A673 (cell line): ENCODE results near the gene ADGRD1. TPM values are rescaled to one million over a fixed set of nuclear protein-coding genes. Genes with fewer than 3 reads are reported as not detected.

Source experiments
- BruUV-seq: library from RNA; stranded (reverse); fragments of 400-500 nt; replicated peaks from 2 replicates; lab custom pipeline; 2021; lab: Mats Ljungman, UMichigan
- CTCF ChIA-PET: fragments of 300-600 bp; sonication (Branson Sonifier 250); formaldehyde crosslinking; loops from one replicate; lab custom pipeline; 2022; ENCODE audit warnings: antibody characterized with exemption; lab: Charles Lee
- POLR2A ChIA-PET: fragments of 300-600 bp; sonication (Branson Sonifier 250); formaldehyde crosslinking; loops from one replicate; lab custom pipeline; 2022; ENCODE audit warnings: antibody characterized with exemption; ENCODE audit not compliant: low non-redundant PET; lab: Charles Lee
- DNase-seq: peaks from one replicate; pipeline ENCODE4 v3.0.0-alpha.2; 2015; ENCODE audit warnings: low spot score
- H3K27ac ChIP-seq: fragments of 200-600 bp; sonication (generic); 2 replicates; pipeline ENCODE4 v1.5.1; 2016; ENCODE audit warnings: mixed run types, low read depth, mild to moderate bottlenecking, mixed read lengths, antibody characterized with exemption, low read length; ENCODE audit not compliant: poor library complexity, severe bottlenecking
- H3K27me3 ChIP-seq: fragments of 200-600 bp; sonication (generic); replicated peaks from 2 replicates; pipeline ENCODE4 v1.6.1; 2017; ENCODE audit warnings: mixed run types, low read depth, mild to moderate bottlenecking, mixed read lengths, antibody characterized with exemption, low read length; ENCODE audit not compliant: insufficient read depth, poor library complexity
- H3K36me3 ChIP-seq: fragments of 200-600 bp; sonication (generic); 2 replicates; pipeline ENCODE4 v1.6.1; 2016; ENCODE audit warnings: mixed run types, mild to moderate bottlenecking, mixed read lengths, antibody characterized with exemption, low read length; ENCODE audit not compliant: insufficient read depth, poor library complexity, severe bottlenecking
- H3K4me1 ChIP-seq: fragments of 200-600 bp; sonication (generic); 2 replicates; pipeline ENCODE4 v1.6.1; 2017; ENCODE audit warnings: mixed run types, mild to moderate bottlenecking, mixed read lengths, antibody characterized with exemption, low read length; ENCODE audit not compliant: insufficient read depth, poor library complexity, severe bottlenecking
- H3K4me3 ChIP-seq: fragments of 200-600 bp; sonication (generic); 2 replicates; pipeline ENCODE4 v1.5.1; 2016; ENCODE audit warnings: low read depth, mixed run types, mild to moderate bottlenecking, mixed read lengths, low read length; ENCODE audit not compliant: poor library complexity, severe bottlenecking
- H3K9me3 ChIP-seq: fragments of 200-600 bp; sonication (generic); 2 replicates; pipeline ENCODE4 v1.6.1; 2016; ENCODE audit warnings: mixed run types, low read depth, mild to moderate bottlenecking, mixed read lengths, antibody characterized with exemption, low read length; ENCODE audit not compliant: poor library complexity, severe bottlenecking
- CTCF ChIP-seq: fragments of 300-800, 200-600 bp; sonication (generic); conservative IDR thresholded peaks from 2 replicates; pipeline ENCODE4 v1.5.1; 2017; ENCODE audit warnings: low read depth, mild to moderate bottlenecking, antibody characterized with exemption, low read length, moderate library complexity, mixed read lengths
- EZH2 ChIP-seq: fragments of 200-600 bp; sonication (generic); IDR thresholded peaks from 2 replicates; pipeline ENCODE4 v1.6.1; 2017; ENCODE audit warnings: borderline replicate concordance, low read depth, mild to moderate bottlenecking, mixed read lengths, antibody characterized with exemption, low read length; ENCODE audit not compliant: poor library complexity, severe bottlenecking
- intact Hi-C: fragments of 100-400 bp; cut with micrococcal nuclease; formaldehyde crosslinking; loops from one replicate; pipeline ENCODE4 v1.10.0; 2022; ENCODE audit not compliant: unreplicated experiment
- total RNA-seq: library from RNA; stranded (reverse); gene quantifications from 2 replicates; pipeline ENCODE4 v1.2.3, GENCODE V29; 2021

The ADGRD1 gene
- total RNA-seq, 1 experiment from 2014 or later, result not detected

GRCh38 chr12:131087302-131087818 is 133.7 kb downstream of the ADGRD1 start:
- no peak overlapping the region for H3K27ac ChIP-seq
- no peaks in the 10 kb centered on the region for H3K36me3 ChIP-seq
- peaks cover 3% of the 10 kb centered on the region for H3K27me3 ChIP-seq
- H3K4me1 ChIP-seq, result no peaks in the 10 kb centered on the region
- no peak overlapping the region for H3K4me3 ChIP-seq
- ChIA-PET POLR2A (no interaction called here), CTCF (no interaction called here)
- H3K9me3 ChIP-seq, result no peaks in the 10 kb centered on the region
- intact Hi-C loops, result no loop called here
- TF ChIP-seq CTCF (no peak), EZH2 (no peak)
- no peak for DNase-seq
- no TSS peak for BruUV-seq

DNA sequence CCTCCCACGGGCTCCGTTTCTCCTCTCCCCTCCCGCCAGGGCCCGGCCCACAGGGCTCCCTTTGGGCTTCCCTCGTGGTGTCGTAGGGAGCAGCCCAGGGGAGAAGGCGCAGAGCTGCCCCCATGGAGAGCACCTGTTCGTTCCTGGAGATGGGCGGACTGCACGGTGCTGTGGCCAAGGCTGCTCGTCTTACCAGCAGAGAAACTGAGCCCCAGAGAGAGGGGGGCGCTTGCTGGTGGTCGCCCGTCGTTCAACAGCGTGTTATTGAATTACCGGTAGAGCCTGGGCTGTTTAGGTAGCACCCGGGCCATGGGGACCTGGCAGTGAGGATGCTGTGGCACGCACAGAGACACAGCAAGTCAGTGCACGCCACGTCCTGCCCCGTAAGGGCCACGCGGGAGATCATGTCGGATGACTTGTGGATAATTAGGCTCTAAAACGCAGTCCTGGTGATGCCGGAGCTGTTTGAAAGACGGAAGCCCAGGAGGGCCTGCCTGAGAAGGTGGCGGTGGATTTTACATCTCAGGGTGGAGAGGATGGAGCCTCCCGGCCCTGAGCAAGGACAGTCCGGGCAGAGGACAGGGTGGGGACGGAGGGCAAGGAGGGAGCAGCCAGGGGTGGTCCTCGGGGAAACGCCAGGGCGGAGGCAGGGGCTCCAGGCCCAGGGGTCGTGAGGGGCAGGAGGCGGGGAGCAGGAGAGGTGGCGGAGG is 134.4 kb downstream of the ADGRD1 start:
- no TSS peak for BruUV-seq
- Histone ChIP-seq H3K4me1 (no peaks in the 10 kb centered on the region), H3K27ac (no peak overlapping the region), H3K9me3 (no peaks in the 10 kb centered on the region), H3K27me3 (no peaks in the 10 kb centered on the region), H3K4me3 (no peak overlapping the region), H3K36me3 (no peaks in the 10 kb centered on the region)
- intact Hi-C loops, result no loop called here
- no peak for DNase-seq
- TF ChIP-seq CTCF (no peak), EZH2 (no peak)
- POLR2A ChIA-PET, result no interaction called here
- CTCF ChIA-PET, result no interaction called here

DNA sequence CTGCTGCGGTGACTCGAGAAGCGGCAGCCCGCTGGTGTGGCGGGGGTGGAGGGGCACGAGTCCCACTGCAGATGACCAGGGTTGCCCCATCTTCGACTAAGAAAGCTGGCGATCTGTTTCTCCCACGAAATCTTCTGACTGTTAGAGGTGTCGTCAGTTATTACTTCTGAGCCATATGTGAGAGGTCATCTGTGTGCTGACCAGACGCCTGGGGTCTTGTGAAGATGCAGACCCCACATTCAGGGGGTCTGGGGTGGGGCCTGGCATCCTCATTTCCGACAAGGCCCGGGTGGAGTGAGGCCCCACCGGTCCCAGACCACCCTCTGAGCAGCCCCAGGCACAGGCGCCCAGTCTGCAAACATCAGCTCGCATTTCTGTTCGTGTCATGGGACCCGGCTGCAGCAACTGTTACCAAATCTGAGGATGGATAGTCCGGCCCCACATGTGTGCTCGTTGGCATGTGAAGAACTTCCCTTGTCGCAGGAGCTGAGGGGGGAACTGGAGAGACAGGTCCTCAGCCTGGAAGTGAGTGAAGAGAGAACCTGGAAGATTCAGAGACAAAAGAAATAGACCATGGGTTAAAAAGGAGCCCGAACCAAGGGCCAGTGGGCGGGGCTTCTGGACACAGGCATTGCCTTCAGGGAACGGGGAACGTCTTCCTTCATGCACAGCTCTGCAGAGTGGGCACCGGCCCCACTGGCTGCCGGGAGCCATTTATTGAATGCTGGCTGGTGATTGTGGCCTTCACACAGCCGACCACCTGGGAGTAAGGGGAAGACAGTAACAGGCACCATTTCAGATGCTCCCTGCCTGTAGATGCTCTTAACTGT is 135.2 kb downstream of the ADGRD1 start:
- TF ChIP-seq CTCF (no peak), EZH2 (no peak)
- Histone ChIP-seq H3K4me1 (no peaks in the 10 kb centered on the region), H3K27me3 (no peaks in the 10 kb centered on the region), H3K36me3 (no peaks in the 10 kb centered on the region), H3K27ac (no peak overlapping the region), H3K9me3 (no peaks in the 10 kb centered on the region), H3K4me3 (no peak overlapping the region)
- DNase-seq, result no peak
- no TSS peak for BruUV-seq
- CTCF ChIA-PET, result no interaction called here
- intact Hi-C loops, result no loop called here
- POLR2A ChIA-PET, result no interaction called here
